Prostate gland (tissue), 2 donors: ENCODE data around the gene GAD2.
"Not testable (repeated sequence)": the region's sequence is repeated elsewhere in the genome, so short reads cannot be mapped to it uniquely, and the experiment has no call there.

Source experiments
- CTCF ChIP-seq, 4 experiments: fragments of 200-600 bp in 2 of 4; fragments of 450-650 bp in 2 of 4; sonication (generic) in 2 of 4; IDR thresholded peaks; 1 replicate in 3 of 4; 2 replicates in 1 of 4; pipeline ENCODE4 v1.5.1; 2016 to 2019; ENCODE audit warnings: antibody characterized with exemption in 4 of 4, mild to moderate bottlenecking in 2 of 4, moderate library complexity in 2 of 4
- POLR2A ChIP-seq: fragments of 450-650 bp; IDR thresholded peaks from one replicate; pipeline ENCODE4 v1.6.1; 2016; ENCODE audit warnings: antibody characterized with exemption, mild to moderate bottlenecking
- POLR2AphosphoS5 ChIP-seq: sonication (generic); formaldehyde crosslinking; IDR thresholded peaks from one replicate; pipeline ENCODE4 v1.6.1; 2017; ENCODE audit warnings: antibody characterized with exemption

GRCh38 chr10:26348821-26349417 is 132.3 kb downstream of the GAD2 start:
- not testable (repeated sequence) for TF ChIP-seq CTCF (IDR thresholded peaks at IDR 0.05); POLR2A; POLR2AphosphoS5
